Fibroblast of skin of left biceps (primary cell): Measurements from ENCODE around the gene ACVR2B.

Source experiments
- DNase-seq, 2 experiments: peaks; one replicate each; pipeline ENCODE4 v3.0.0-alpha.2; 2013; ENCODE audit warnings: low read depth in 2 of 2

ACVR2B gene

DNA sequence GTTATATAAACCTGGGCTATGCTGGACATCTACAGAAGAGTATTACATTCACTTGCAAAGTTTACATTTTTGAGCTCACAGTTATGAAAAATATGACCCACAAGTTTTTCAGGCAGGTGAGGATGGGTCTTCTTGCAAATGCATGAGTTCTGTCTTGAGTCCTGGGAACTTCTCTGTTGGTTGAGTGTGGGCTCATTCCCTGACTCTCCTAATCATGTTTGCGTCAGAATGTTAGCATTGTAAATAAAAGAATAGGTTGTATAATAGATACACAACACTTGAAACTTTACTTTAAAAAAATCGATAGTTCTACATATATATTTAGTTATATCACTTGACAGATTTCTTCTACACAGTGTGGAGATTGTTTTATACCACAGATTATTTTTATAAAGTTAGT lies 35.3 kb downstream of the ACVR2B start:
- DNase-seq = no peak

- no peak for DNase-seq
Measured at GRCh38 chr3:38489766-38490165, 36.1 kb downstream of the ACVR2B start.

DNA sequence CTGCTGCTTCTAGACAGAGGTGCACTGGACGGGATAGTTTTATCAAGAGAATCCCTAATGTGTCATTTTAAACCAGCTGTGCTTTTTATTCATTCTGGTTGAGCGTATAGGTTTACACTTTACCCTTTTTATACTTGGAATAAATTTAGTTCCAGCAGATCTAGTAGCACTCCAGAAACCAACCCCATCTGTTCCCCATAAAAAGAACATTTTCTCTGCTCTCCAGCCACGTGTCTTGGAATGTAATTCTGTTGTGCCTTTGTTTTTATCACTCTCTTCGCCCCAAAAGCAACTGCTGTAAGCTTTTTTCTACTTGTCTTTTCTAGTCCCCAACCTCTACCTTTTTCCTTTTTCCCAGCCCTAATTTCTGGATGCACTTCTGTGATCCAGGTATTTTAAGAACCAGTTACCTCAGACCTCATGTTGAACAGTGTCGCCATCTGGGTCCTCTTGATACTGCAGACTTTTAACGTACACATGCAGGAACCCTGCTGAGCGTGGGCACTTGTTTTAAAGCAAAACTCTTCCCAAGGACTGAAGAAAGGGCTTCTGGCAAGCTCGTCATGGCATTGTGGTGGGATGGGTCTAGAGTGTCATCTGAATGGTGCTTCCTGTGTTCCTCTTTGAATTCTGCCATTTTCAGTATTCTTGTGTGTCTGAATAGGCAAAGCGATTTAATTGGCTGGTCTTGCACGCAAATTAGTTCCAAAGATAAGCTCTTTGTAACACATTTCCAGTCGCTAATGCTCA lies 36.8 kb downstream of the ACVR2B start:
- DNase-seq = no peak

- DNase-seq = no peak
Measured at GRCh38 chr3:38491215-38491614, 37.5 kb downstream of the ACVR2B start.

DNA sequence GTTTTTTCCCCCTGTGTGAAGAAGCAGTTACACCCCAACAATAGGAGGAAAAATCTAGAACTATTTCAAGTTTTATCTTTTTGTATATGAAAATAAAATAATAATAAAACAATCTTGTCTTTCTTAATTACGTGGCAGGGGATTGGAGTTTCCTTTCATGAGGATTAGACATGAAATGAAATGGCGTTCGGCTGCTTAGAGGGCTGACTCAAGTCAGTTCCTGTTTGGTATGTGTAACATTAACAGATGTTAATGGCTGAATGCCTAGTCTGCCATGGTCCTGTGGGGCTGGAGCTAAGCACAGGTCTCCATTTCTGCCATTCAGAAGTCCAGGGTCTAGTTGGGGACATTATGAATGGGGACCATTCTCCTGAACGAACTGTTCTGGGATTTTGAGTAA lies 39.3 kb downstream of the ACVR2B start:
- no peak for DNase-seq

DNA sequence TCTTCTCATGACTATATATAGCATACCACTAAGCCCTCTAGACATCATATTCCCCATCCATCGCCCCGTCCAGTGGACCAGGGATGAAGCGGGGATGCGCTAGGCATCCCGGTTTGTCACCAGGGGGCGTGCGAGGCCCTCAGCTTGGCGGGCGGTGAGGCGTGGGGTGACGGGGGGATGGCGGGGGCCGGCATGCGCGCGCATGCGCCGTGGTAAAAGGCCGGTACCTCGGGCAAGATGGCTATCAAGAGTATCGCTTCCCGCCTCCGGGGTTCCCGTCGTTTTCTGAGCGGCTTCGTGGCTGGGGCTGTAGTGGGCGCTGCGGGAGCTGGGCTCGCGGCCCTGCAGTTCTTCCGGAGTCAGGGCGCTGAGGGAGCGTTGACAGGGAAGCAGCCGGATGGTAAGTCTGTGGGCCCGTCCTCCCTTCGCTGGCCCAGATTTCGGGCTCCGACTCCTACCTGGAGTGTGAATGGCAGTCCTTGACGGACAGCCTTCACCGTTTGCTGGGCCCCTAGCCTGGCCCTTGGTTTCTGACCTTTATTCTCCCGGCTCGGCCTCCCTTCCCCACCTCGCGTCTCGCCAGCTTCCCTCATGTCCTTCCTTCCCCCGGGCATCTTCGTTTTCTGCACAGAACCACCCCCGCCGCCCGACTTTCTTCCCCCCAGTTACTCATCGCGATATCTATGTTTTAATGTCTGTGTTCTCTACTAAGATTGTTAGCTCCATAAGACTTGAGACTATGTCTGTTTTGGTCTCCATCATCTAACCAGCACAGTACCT lies 42.6 kb downstream of the ACVR2B start, which contains the start of gene EXOG:
Gene EXOG (plus strand): TSS at position 210 of the 780 bp plus-strand sequence. CDS start 28 bp downstream, at position 238.
- DNase-seq = peak; percentile 75 to 76

DNA sequence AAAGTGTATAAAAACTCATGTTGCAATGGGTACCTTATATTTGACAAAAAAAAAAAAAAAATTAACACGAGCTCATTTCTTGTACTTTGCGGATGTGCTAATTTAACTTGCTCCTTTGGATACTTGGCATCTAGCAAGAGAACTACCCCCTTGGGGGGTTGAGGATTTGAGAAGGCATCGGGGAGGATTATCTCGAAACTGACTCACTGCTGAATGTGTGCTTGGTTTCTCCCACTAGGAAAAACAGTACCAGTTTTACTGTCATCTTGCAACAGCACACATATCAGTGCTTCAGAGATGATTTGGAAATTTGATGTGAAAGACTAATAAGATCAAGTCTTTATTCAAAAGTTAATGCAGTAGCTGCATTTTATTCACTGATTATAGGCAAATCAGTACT lies 43.3 kb downstream of the ACVR2B start:
- DNase-seq = no peak

- no peak for DNase-seq
Measured at GRCh38 chr3:38500688-38501417, 47.2 kb downstream of the ACVR2B start.

- no peak for DNase-seq
Measured at GRCh38 chr3:38507120-38507519, 53.4 kb downstream of the ACVR2B start.

DNA sequence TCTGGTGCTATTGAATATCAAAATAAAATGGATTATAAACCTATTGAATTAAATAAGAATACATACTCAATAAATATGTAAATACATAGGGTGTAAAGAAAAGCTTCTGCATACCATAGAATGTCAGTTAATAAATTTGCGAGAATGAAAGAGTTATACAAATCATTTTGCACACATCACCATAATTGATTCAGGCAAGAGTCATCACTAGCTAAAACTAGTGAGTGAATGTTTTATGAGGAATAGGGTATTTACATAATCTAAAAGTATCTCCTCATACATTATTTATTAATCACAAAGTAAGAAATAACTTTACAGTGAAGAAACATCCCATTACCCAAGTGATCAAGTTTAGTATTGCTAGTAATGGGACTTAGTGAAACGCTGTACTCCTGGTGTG lies 56.0 kb downstream of the ACVR2B start:
- no peak for DNase-seq

- DNase-seq = no peak
Measured at GRCh38 chr3:38510631-38511030, 56.9 kb downstream of the ACVR2B start.

- no peak for DNase-seq
Measured at GRCh38 chr3:38511546-38511945, 57.9 kb downstream of the ACVR2B start.

GRCh38 chr3:38515367-38515766 lies 61.7 kb downstream of the ACVR2B start:
- no peak for DNase-seq

DNA sequence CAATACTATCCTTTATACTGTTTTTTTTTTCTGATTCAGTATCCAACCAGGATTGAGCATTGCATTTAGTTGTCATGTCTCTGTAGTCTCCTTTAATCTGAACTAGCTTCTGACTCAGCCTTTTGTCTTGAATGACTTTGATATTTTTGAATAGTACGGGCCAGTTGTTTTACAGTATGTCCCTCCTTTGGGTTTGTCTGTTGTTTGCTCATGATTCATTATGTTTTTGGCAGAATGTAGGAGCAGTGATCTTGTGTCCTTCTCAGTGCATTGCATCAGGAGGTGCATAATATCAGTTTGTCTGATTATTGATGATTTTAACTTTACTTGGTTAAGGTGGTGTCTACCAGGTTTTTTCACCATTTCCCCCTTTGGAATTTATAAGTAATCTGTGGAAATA lies 63.0 kb downstream of the ACVR2B start:
- DNase-seq = no peak

- no peak for DNase-seq
Measured at GRCh38 chr3:38519000-38519399, 65.3 kb downstream of the ACVR2B start.

GRCh38 chr3:38519651-38520050 lies 66.0 kb downstream of the ACVR2B start:
- DNase-seq = no peak

DNA sequence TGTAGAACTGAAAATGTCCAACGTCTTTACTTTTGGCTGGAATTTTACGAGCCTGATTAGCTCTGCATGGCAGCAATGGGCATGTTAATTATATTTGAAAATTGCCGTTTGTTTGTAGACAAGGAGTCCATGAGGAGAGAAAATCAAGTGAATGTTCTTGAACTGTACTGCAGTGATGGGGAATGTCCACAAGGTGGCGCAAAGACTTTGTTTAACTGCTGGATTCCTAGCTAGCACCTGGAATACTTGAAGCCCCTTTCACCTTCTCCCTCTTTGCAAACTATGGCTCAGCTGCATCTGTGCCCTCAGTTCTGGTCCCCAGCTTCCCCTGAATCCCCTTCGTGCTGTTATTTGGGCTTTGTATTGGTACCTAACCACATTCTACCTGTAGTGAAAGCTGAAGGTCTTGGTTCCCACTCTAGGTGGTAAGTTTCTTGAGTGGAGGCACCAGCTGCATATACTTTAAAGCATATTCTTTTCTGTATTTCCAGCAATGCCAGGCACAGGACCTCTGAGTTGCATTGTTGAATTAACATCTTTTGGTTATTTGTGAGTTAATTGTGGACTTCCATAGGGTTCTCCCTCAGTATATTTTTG lies 67.8 kb downstream of the ACVR2B start:
- peak in 1 of 2 experiments; percentile 13 for DNase-seq

- DNase-seq = no peak
Measured at GRCh38 chr3:38522002-38522401, 68.3 kb downstream of the ACVR2B start.

DNA sequence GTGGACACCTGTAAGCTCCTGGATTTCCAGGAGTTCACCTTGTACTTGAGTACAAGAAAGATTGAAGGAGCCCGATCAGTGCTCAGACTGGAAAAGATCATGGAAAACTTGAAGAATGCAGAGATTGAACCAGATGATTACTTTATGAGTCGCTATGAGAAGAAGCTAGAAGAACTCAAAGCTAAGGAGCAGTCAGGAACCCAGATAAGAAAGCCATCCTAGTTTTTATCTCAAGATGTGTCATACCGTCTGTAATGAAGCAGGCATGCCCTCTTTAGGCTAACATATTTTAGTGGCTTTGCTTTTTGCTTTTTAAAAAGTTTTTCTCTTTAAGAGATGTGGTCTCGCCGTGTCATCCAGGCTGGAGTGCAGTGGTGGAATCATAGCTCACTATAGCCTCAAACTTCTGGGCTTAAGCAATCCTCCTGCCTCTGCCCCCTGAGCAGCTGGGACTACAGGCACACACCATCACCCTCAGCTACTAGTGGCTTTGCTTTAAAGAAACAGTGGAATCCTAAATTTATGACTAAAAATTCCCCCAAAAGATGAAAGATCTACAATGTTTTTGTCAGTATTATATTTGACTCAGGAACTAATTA lies 70.5 kb downstream of the ACVR2B start:
- no peak for DNase-seq

DNA sequence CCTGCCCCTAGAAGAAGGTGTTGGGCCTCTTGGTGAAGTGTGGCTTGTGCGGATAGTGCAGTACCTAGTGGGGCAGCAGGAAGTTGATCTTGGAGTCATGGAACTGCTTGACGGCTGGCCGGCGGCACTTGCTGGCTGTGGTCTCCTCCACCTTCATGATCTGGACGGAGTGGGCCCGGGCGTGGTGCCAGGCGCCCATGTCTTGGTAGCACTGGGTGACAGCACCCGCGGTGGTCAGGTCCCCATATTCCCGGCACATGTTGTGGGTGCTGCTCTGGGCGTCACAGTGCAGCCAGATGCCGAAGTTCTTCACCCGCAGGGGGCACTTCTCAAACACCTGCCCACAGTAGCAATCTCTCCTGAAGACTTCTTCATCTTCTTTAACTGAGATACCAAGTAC lies 73.1 kb downstream of the ACVR2B start:
- no peak for DNase-seq

GRCh38 chr3:38528457-38528856 lies 74.8 kb downstream of the ACVR2B start:
- no peak for DNase-seq

- DNase-seq = no peak
Measured at GRCh38 chr3:38532529-38532928, 78.8 kb downstream of the ACVR2B start.
